HepG2 (cell line): Measurements from ENCODE around the gene BDP1. TPM values are rescaled to one million over a fixed set of nuclear protein-coding genes. Genes with fewer than 3 reads are reported as not detected.

Source experiments
- ERF ChIP-seq: IDR thresholded peaks from 2 replicates; pipeline ENCODE4 v1.6.1; 2018; ENCODE audit warnings: missing biosample characterization, missing genetic modification reagents
- HDAC1 ChIP-seq: sonication (generic); formaldehyde crosslinking; IDR thresholded peaks from 2 replicates; pipeline ENCODE4 v1.5.1; 2020; ENCODE audit warnings: mild to moderate bottlenecking, missing genetic modification reagents
- HNRNPK ChIP-seq: fragments of 200-400 bp; formaldehyde crosslinking; IDR thresholded peaks from 2 replicates; pipeline ENCODE4 v1.6.1; 2018; ENCODE audit warnings: low read length, low read depth, moderate library complexity, mild to moderate bottlenecking; ENCODE audit not compliant: poor library complexity, severe bottlenecking
- IKZF1 ChIP-seq: fragments of 450-650 bp; IDR thresholded peaks from 2 replicates; pipeline ENCODE4 v1.7.1; 2016
- MTA3 ChIP-seq: sonication (generic); formaldehyde crosslinking; IDR thresholded peaks from 2 replicates; pipeline ENCODE4 v1.4.0; 2020; ENCODE audit warnings: missing genetic modification reagents
- MXD4 ChIP-seq: IDR thresholded peaks from 2 replicates; pipeline ENCODE4 v1.6.1; 2016; ENCODE audit warnings: mild to moderate bottlenecking, missing biosample characterization, missing genetic modification reagents
- NFYB ChIP-seq: sonication (generic); formaldehyde crosslinking; IDR thresholded peaks from 2 replicates; pipeline ENCODE4 v1.4.0; 2020; ENCODE audit warnings: missing genetic modification reagents
- RFXAP ChIP-seq: sonication (generic); formaldehyde crosslinking; IDR thresholded peaks from 2 replicates; pipeline ENCODE4 v1.4.0; 2020; ENCODE audit warnings: missing genetic modification reagents, borderline replicate concordance
- TAF15 ChIP-seq: fragments of 200-400 bp; formaldehyde crosslinking; IDR thresholded peaks from one replicate; pipeline ENCODE4 v1.6.1; 2018; ENCODE audit warnings: mild to moderate bottlenecking, low read depth, low read length; ENCODE audit not compliant: poor library complexity, severe bottlenecking
- TRAFD1 ChIP-seq: sonication (generic); formaldehyde crosslinking; IDR thresholded peaks from 2 replicates; pipeline ENCODE4 v1.5.1; 2020; ENCODE audit warnings: missing genetic modification reagents, mild to moderate bottlenecking, borderline replicate concordance
- U2AF1 ChIP-seq: fragments of 200-400 bp; formaldehyde crosslinking; optimal IDR thresholded peaks from 2 replicates; pipeline ENCODE3; 2017; ENCODE audit warnings: mild to moderate bottlenecking, low read depth, low read length
- ZFAT ChIP-seq: sonication (generic); formaldehyde crosslinking; conservative IDR thresholded peaks from 2 replicates; pipeline ENCODE4 v1.8.1; 2023; ENCODE audit warnings: missing genetic modification reagents, inconsistent platforms
- ZNF160 ChIP-seq: sonication (generic); formaldehyde crosslinking; IDR thresholded peaks from 2 replicates; pipeline ENCODE4 v1.8.0; 2022; ENCODE audit warnings: mild to moderate bottlenecking, inconsistent platforms, missing genetic modification reagents
- ZNF619 ChIP-seq: sonication (generic); formaldehyde crosslinking; IDR thresholded peaks from 2 replicates; pipeline ENCODE4 v1.4.0; 2020; ENCODE audit warnings: mild to moderate bottlenecking, missing genetic modification reagents
- ZNF891 ChIP-seq: sonication (generic); formaldehyde crosslinking; IDR thresholded peaks from 2 replicates; pipeline ENCODE4 v1.5.0; 2020; ENCODE audit warnings: mild to moderate bottlenecking, missing genetic modification reagents
- polyA plus RNA-seq, 8 experiments: library from polyadenylated mRNA; depleted of rRNA in 3 of 8; stranded (reverse) in 7 of 8; unstranded in 1 of 8; fragments of >200 nt; fragmentation: Illumina TruSeq in 4 of 8; extraction: Trizol in 4 of 8; gene quantifications; 2 replicates each; pipeline versions ENCODE4 v1.2.1 to v1.2.3, GENCODE V29; 2011 to 2016; ENCODE audit warnings: low read depth in 4 of 8, missing spikeins in 1 of 8, mixed read lengths in 1 of 8; ENCODE audit not compliant: insufficient read depth in 1 of 8
- total RNA-seq, 5 experiments: library from RNA; depleted of rRNA; stranded (reverse); fragments of >200 nt; fragmentation: Illumina TruSeq; extraction: Trizol; gene quantifications; 2 replicates each; pipeline ENCODE4 v1.2.3, GENCODE V29; 2016; ENCODE audit warnings: low read depth in 1 of 5
- TF ChIP-seq, protein P1 (sequence below): sonication (generic); formaldehyde crosslinking; IDR thresholded peaks from 2 replicates; pipeline ENCODE4 v1.4.0; 2020; ENCODE audit warnings: mild to moderate bottlenecking, missing genetic modification reagents
- TF ChIP-seq, protein P2 (sequence below), 2 experiments: sonication (generic) in 1 of 2; formaldehyde crosslinking in 1 of 2; IDR thresholded peaks; 2 replicates each; pipeline versions ENCODE4 v1.4.0 to v1.6.1; 2016 to 2020; ENCODE audit warnings: borderline replicate concordance in 1 of 2, low read depth in 1 of 2, mild to moderate bottlenecking in 1 of 2, missing genetic modification reagents in 1 of 2

BDP1 gene
- total and polyA plus RNA-seq, 2 of the 13 experiments (the other 11 are each of a cell fraction or from before 2014, with no cell fraction given): 10.2 to 22.4 TPM

- TF ChIP-seq, protein P1, sequence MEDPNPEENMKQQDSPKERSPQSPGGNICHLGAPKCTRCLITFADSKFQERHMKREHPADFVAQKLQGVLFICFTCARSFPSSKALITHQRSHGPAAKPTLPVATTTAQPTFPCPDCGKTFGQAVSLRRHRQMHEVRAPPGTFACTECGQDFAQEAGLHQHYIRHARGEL (CRISPR knock-in tag): no peak
- TF ChIP-seq ZNF619 (CRISPR knock-in tag) (no peak), TAF15 (no peak), NFYB (CRISPR knock-in tag) (peak; percentile 82), HDAC1 (CRISPR knock-in tag) (no peak), HNRNPK (no peak), TRAFD1 (no peak), RFXAP (CRISPR knock-in tag) (peak; percentile 48; the same call in 1 of the 2 replicates), ERF (peak; percentile 50; the same call in 1 of the 2 replicates), ZFAT (CRISPR knock-in tag) (no peak), IKZF1 (no peak), U2AF1 (no peak), ZNF891 (0 out of 2 replicates have a peak, but pooled peaks have one; percentile 33), ZNF160 (CRISPR knock-in tag) (no peak), MXD4 (CRISPR knock-in tag) (peak; percentile 45; the same call in 1 of the 2 replicates), MTA3 (CRISPR knock-in tag) (no peak)
- TF ChIP-seq, protein P2, sequence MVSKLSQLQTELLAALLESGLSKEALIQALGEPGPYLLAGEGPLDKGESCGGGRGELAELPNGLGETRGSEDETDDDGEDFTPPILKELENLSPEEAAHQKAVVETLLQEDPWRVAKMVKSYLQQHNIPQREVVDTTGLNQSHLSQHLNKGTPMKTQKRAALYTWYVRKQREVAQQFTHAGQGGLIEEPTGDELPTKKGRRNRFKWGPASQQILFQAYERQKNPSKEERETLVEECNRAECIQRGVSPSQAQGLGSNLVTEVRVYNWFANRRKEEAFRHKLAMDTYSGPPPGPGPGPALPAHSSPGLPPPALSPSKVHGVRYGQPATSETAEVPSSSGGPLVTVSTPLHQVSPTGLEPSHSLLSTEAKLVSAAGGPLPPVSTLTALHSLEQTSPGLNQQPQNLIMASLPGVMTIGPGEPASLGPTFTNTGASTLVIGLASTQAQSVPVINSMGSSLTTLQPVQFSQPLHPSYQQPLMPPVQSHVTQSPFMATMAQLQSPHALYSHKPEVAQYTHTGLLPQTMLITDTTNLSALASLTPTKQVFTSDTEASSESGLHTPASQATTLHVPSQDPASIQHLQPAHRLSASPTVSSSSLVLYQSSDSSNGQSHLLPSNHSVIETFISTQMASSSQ (IDR thresholded peaks at IDR 0.05; ENCODE audit: low read depth): no peak
- TF ChIP-seq, protein P2 (CRISPR knock-in tag; IDR thresholded peaks at IDR 0.05; ENCODE audit: borderline replicate concordance): no peak
These were observed 130.8 kb downstream of the BDP1 start (continued) for GRCh38 chr5:71586052-71586940.
